Aorta (tissue), 5 donors: ENCODE measurements around the gene CPHXL2. TPM values are rescaled to one million over a fixed set of nuclear protein-coding genes. Genes with fewer than 3 reads are reported as not detected.

Source experiments
- ATAC-seq: fragments of 200-7000 bp; cut with Tn5 transposase; one replicate; pipeline ENCODE4 v1.9.1; 2022; ENCODE audit warnings: moderate library complexity; ENCODE audit not compliant: low FRiP score
- DNase-seq, 2 donors: peaks; one replicate each; pipeline ENCODE4 v3.0.0-alpha.2; 2020
- H3K27ac ChIP-seq, 2 donors: one replicate each; pipeline ENCODE4 v1.5.1; 2013; ENCODE audit warnings: low read length in 2 of 2, mild to moderate bottlenecking in 2 of 2, moderate library complexity in 2 of 2, control low read depth in 1 of 2, inconsistent platforms in 1 of 2, low read depth in 1 of 2
- H3K27me3 ChIP-seq, 2 donors: one replicate each; pipeline ENCODE4 v1.6.1; 2013; ENCODE audit warnings: control low read depth in 1 of 2, low read length in 1 of 2, mild to moderate bottlenecking in 1 of 2, moderate library complexity in 1 of 2; ENCODE audit not compliant: insufficient read depth in 2 of 2, control insufficient read depth in 1 of 2
- H3K36me3 ChIP-seq, 2 donors: one replicate each; pipeline ENCODE4 v1.6.1; 2013; ENCODE audit warnings: control low read depth in 1 of 2, low read length in 1 of 2, mild to moderate bottlenecking in 1 of 2; ENCODE audit not compliant: insufficient read depth in 2 of 2, control insufficient read depth in 1 of 2
- H3K4me1 ChIP-seq, 2 donors: one replicate each; pipeline ENCODE4 v1.6.1; 2013; ENCODE audit warnings: low read length in 2 of 2, control low read depth in 1 of 2, mild to moderate bottlenecking in 1 of 2, moderate library complexity in 1 of 2; ENCODE audit not compliant: insufficient read depth in 2 of 2, control insufficient read depth in 1 of 2
- H3K4me3 ChIP-seq, 2 donors: one replicate each; pipeline ENCODE4 v1.5.1; 2013; ENCODE audit warnings: low read length in 2 of 2, control low read depth in 1 of 2, mild to moderate bottlenecking in 1 of 2
- H3K9me3 ChIP-seq: one replicate; pipeline ENCODE4 v1.6.1; 2013; ENCODE audit warnings: mild to moderate bottlenecking, low read length; ENCODE audit not compliant: control insufficient read depth
- WGBS, 2 donors: extraction: QIAGEN DNeasy Blood & Tissue Kit; methylation state at CpG; one replicate each; pipeline ENCODE4 v1.1.7; 2013; 5-methylcytosine and 5-hydroxymethylcytosine counted together
- intact Hi-C, 2 donors: fragments of 100-400 bp; cut with DNase I; formaldehyde crosslinking; loops; one replicate each; pipeline versions ENCODE4 v1.14.2 to v1.15.0; 2022
- polyA plus RNA-seq, 2 donors: library from polyadenylated mRNA; stranded (reverse); fragments of 200-250 nt; gene quantifications; one replicate each; pipeline ENCODE4 v1.2.3, GENCODE V29; 2013
- total RNA-seq, 2 donors: library from RNA; stranded (reverse); fragmentation: NEBNext Ultra II Directional; extraction: Animal tissue kit (Norgen Biotek cat#: 25700); gene quantifications; one replicate each; pipeline ENCODE4 v1.2.1, GENCODE V29; 2021
- donor health status: healthy with polysubstance abuse.
- donor health status: Bipolar disorder and iron deficiency.
- donor health status: DM: no; HTN: no; CAD: no.
- donor health status: DM: no; HTN: no; CAD: no.
- donor health status: DM: yes; HTN: yes; CAD: no.

The CPHXL2 gene
- total and polyA plus RNA-seq, 4 donors: not detected

- Histone ChIP-seq H3K36me3 (peaks cover 10 to 12% of the 10 kb centered on the region in 2 donors), H3K4me3 (no peak overlapping the region), H3K27ac (no peak overlapping the region), H3K9me3 (no peaks in the 10 kb centered on the region), H3K27me3 (no peaks in the 10 kb centered on the region), H3K4me1 (no peaks in the 10 kb centered on the region)
- 87 to 89% methylated on average over 10 of the region's 10 CpGs for WGBS, 2 donors
- DNase-seq (no peak), ATAC-seq (no peak)
- intact Hi-C loops: loop anchor here in 1 of 2 donors (10.0 kb wide), 1 partner anchor 154 kb away; no protein-coding TSS in a partner anchor
These were observed 47.7 kb downstream of the CPHXL2 start for GRCh38 chr16:75629132-75629531.

- DNase-seq (no peak), ATAC-seq (no peak)
- WGBS, 2 donors: 92 to 96% methylated on average over 4 of the region's 4 CpGs
- Histone ChIP-seq H3K27ac (no peak overlapping the region), H3K4me1 (no peaks in the 10 kb centered on the region), H3K9me3 (no peaks in the 10 kb centered on the region), H3K4me3 (no peak overlapping the region), H3K27me3 (no peaks in the 10 kb centered on the region), H3K36me3 (peaks cover 10 to 12% of the 10 kb centered on the region in 2 donors)
- intact Hi-C loops: loop anchor here in 1 of 2 donors (10.0 kb wide), 1 partner anchor 154 kb away; no protein-coding TSS in a partner anchor
These were observed 48.5 kb downstream of the CPHXL2 start for GRCh38 chr16:75628351-75628750.

GRCh38 chr16:75627851-75628250, 49.0 kb downstream of the CPHXL2 start:
- Histone ChIP-seq H3K27ac (no peak overlapping the region), H3K4me3 (no peak overlapping the region), H3K27me3 (no peaks in the 10 kb centered on the region), H3K4me1 (no peaks in the 10 kb centered on the region), H3K9me3 (no peaks in the 10 kb centered on the region), H3K36me3 (peaks cover 10 to 12% of the 10 kb centered on the region in 2 donors)
- no peak for DNase-seq
- 57 to 59% methylated on average over 3 of the region's 3 CpGs for WGBS, 2 donors
- no peak for ATAC-seq
- intact Hi-C loops: loop anchor here in 1 of 2 donors (10.0 kb wide), 1 partner anchor 153 kb away; no protein-coding TSS in a partner anchor

- no peaks in the 10 kb centered on the region for H3K27me3 ChIP-seq
- intact Hi-C loops: loop anchor here in 1 of 2 donors (10.0 kb wide), 1 partner anchor 152 kb away; no protein-coding TSS in a partner anchor
- no peaks in the 10 kb centered on the region for H3K4me1 ChIP-seq
- no peaks in the 10 kb centered on the region for H3K9me3 ChIP-seq
- H3K36me3 ChIP-seq: peaks cover 7 to 8% of the 10 kb centered on the region in 2 donors
- H3K4me3 ChIP-seq: no peak overlapping the region
- DNase-seq (no peak), ATAC-seq (no peak)
- WGBS, 2 donors: 82% methylated on average over 4 of the region's 4 CpGs
- no peak overlapping the region for H3K27ac ChIP-seq
These were observed 50.0 kb downstream of the CPHXL2 start for GRCh38 chr16:75626806-75627205.

GRCh38 chr16:75624921-75625334, 51.9 kb downstream of the CPHXL2 start:
- Histone ChIP-seq H3K27ac (no peak overlapping the region), H3K4me3 (no peak overlapping the region), H3K9me3 (no peaks in the 10 kb centered on the region), H3K4me1 (peaks cover 0 to 3% of the 10 kb centered on the region in 2 donors), H3K27me3 (no peaks in the 10 kb centered on the region), H3K36me3 (peaks cover 5 to 6% of the 10 kb centered on the region in 2 donors)
- ATAC-seq (no peak), DNase-seq (no peak)
- intact Hi-C loops: loop anchor here (5.0 to 10.0 kb wide), 2 partner anchors 58 to 150 kb away; partner anchors contain the start of gene GABARAPL2 (in 2 of the 2)
- 61 to 67% methylated on average over 4 of the region's 4 CpGs for WGBS, 2 donors

GRCh38 chr16:75622761-75623605, 53.8 kb downstream of the CPHXL2 start, which contains the start of gene ADAT1:
ADAT1 (minus strand) TSS chr16:75623281; CDS start chr16:75620799, 2,482 bp downstream.
- 0% methylated on average over 60 to 62 of the region's 62 CpGs for WGBS, 2 donors
- H3K27me3 ChIP-seq: no peaks in the 10 kb centered on the region
- ATAC-seq: peak; percentile 97
- H3K4me3 ChIP-seq: peak within 1 kb of the TSS; percentile 46 to 51
- peak; percentile 99 to 100 for DNase-seq
- peak within 1 kb of the TSS; percentile 40 to 73 for H3K27ac ChIP-seq
- intact Hi-C loops: loop anchor here (1.0 to 10.0 kb wide), 5 partner anchors 24 to 152 kb away; partner anchors contain the start of genes GABARAPL2 (in 2 of the 2), KARS1 (in 1 of the 2) and TERF2IP (in 1 of the 2)
- H3K36me3 ChIP-seq: no peaks in the 10 kb centered on the region
- no peaks in the 10 kb centered on the region for H3K9me3 ChIP-seq
- H3K4me1 ChIP-seq: peaks cover 0 to 3% of the 10 kb centered on the region in 2 donors

GRCh38 chr16:75621170-75621477, 55.7 kb downstream of the CPHXL2 start:
- H3K4me1 ChIP-seq: peaks cover 0 to 3% of the 10 kb centered on the region in 2 donors
- no peak overlapping the region for H3K4me3 ChIP-seq
- intact Hi-C loops: loop anchor here (5.0 to 10.0 kb wide), 2 partner anchors 54 to 146 kb away; partner anchors contain the start of gene GABARAPL2 (in 2 of the 2)
- H3K27me3 ChIP-seq: no peaks in the 10 kb centered on the region
- DNase-seq (no peak), ATAC-seq (no peak)
- no peaks in the 10 kb centered on the region for H3K36me3 ChIP-seq
- H3K27ac ChIP-seq: no peak overlapping the region
- WGBS, 2 donors: 3 to 6% methylated on average over 2 of the region's 2 CpGs
- H3K9me3 ChIP-seq: no peaks in the 10 kb centered on the region

GRCh38 chr16:75620326-75621169, 56.3 kb downstream of the CPHXL2 start:
- 64 to 69% methylated on average over 20 of the region's 20 CpGs for WGBS, 2 donors
- Histone ChIP-seq H3K27ac (no peak overlapping the region), H3K4me1 (peaks cover 0 to 3% of the 10 kb centered on the region in 2 donors), H3K4me3 (no peak overlapping the region), H3K27me3 (no peaks in the 10 kb centered on the region), H3K9me3 (no peaks in the 10 kb centered on the region), H3K36me3 (no peaks in the 10 kb centered on the region)
- DNase-seq (no peak), ATAC-seq (no peak)
- intact Hi-C loops: loop anchor here (5.0 to 10.0 kb wide), 2 partner anchors 53 to 146 kb away; partner anchors contain the start of gene GABARAPL2 (in 2 of the 2)
